ENCODE data around the gene MAGI1.

Gene MAGI1

GRCh38 chr3:65971293-65972252 is 67.1 kb downstream of the MAGI1 start:
- DNase-seq (ENCODE audit: low spot score), result no peak

- DNase-seq (ENCODE audit: low spot score), result no peak
These were observed 69.7 kb downstream of the MAGI1 start for GRCh38 chr3:65968996-65969395.

- no peak for DNase-seq (ENCODE audit: low spot score)
These were observed 71.3 kb downstream of the MAGI1 start for GRCh38 chr3:65967451-65967850.

- DNase-seq (ENCODE audit: low spot score), result no peak
These were observed 73.9 kb downstream of the MAGI1 start for GRCh38 chr3:65964838-65965237.

GRCh38 chr3:65963787-65964677 is 74.7 kb downstream of the MAGI1 start:
- DNase-seq (ENCODE audit: low spot score), result peak; percentile 95

- DNase-seq (ENCODE audit: low spot score), result no peak
These were observed 77.0 kb downstream of the MAGI1 start for GRCh38 chr3:65961733-65962132.

GRCh38 chr3:65961128-65961527 is 77.6 kb downstream of the MAGI1 start:
- no peak for DNase-seq (ENCODE audit: low spot score)

- no peak for DNase-seq (ENCODE audit: low spot score)
These were observed 78.6 kb downstream of the MAGI1 start for GRCh38 chr3:65960087-65960486.

- no peak for DNase-seq (ENCODE audit: low spot score)
These were observed 80.5 kb downstream of the MAGI1 start for GRCh38 chr3:65958216-65958615.

GRCh38 chr3:65955792-65956477 is 82.8 kb downstream of the MAGI1 start:
- no peak for DNase-seq (ENCODE audit: low spot score)

GRCh38 chr3:65953881-65954733 is 84.6 kb downstream of the MAGI1 start:
- DNase-seq (ENCODE audit: low spot score), result no peak

- DNase-seq (ENCODE audit: low spot score), result no peak
These were observed 85.4 kb downstream of the MAGI1 start for GRCh38 chr3:65953301-65953812.

- DNase-seq (ENCODE audit: low spot score), result no peak
These were observed 85.9 kb downstream of the MAGI1 start for GRCh38 chr3:65952842-65953241.

- peak; percentile 56 for DNase-seq (ENCODE audit: low spot score)
These were observed 86.7 kb downstream of the MAGI1 start for GRCh38 chr3:65951836-65952505.

- no peak for DNase-seq (ENCODE audit: low spot score)
These were observed 88.1 kb downstream of the MAGI1 start for GRCh38 chr3:65950340-65951326.

GRCh38 chr3:65948841-65949573 is 89.7 kb downstream of the MAGI1 start:
- peak; percentile 66 for DNase-seq (ENCODE audit: low spot score)

- no peak for DNase-seq (ENCODE audit: low spot score)
These were observed 92.3 kb downstream of the MAGI1 start for GRCh38 chr3:65946438-65946837.

- DNase-seq (ENCODE audit: low spot score), result no peak
These were observed 92.8 kb downstream of the MAGI1 start for GRCh38 chr3:65945953-65946352.

All from kidney capillary endothelial cell (primary cell).